ENCODE results near the gene PCIF1. TPM values are rescaled to one million over a fixed set of nuclear protein-coding genes. Genes with fewer than 3 reads are reported as not detected.

Gene PCIF1
- total RNA-seq (10 to 100 TPM; 24.7 to 46.7 (median 32.0) TPM), polyA plus RNA-seq (10 to 100 TPM; 26.0 to 41.3 (median 29.7) TPM)
- long read RNA-seq, donor 1, transcript PCIF1-201 (17 exons, 2,747 nt), result major isoform, 15 of 26 reads
- long read RNA-seq, donor 1, partial matches to known transcripts, result 4 of 26 reads
- long read RNA-seq, donor 1, other reads (novel, unspliced or antisense), result 4 of 26 reads
- long read RNA-seq, donor 2, transcript PCIF1-201 (17 exons, 2,747 nt), result major isoform, 51 of 92 reads
- long read RNA-seq, donor 2, transcript PCIF1-203 (2 exons, 627 nt), result minor isoform, 7 of 92 reads
- long read RNA-seq, donor 2, partial matches to known transcripts, result 15 of 92 reads
- long read RNA-seq, donor 2, other reads (novel, unspliced or antisense), result 19 of 92 reads

- Histone ChIP-seq H3K4me1 (peaks cover 18% of the 10 kb centered on the region), H3K27me3 (ENCODE audit: insufficient read depth in 3 of 3, low read length in 2 of 3) (no peaks in the 10 kb centered on the region), H3K36me3 (ENCODE audit: insufficient read depth in 1 of 2, low read depth in 1 of 2) (peaks cover 6 to 37% of the 10 kb centered on the region in 2 donors), H3K27ac (peak within 1 kb of the TSS; percentile 100), H3K4me3 (peak within 1 kb of the TSS; percentile 97), H3K9me3 (no peaks in the 10 kb centered on the region)
- intact Hi-C loops (cut with DNase I), result loop anchor here (5.0 to 10.0 kb wide), 2 partner anchors 42 to 1380 kb away; partner anchors contain the start of genes CTSA (in 2 of the 2) and NEURL2 (in 2 of the 2)
- ATAC-seq, result peak; percentile 86 to 92 (median 88)
- 0 to 1% (median 1%) methylated on average over 63 to 101 of the region's 102 CpGs for WGBS, 3 donors
- DNase-seq, result peak; percentile 98 to 99
- no peak for TF ChIP-seq CTCF (IDR thresholded peaks at IDR 0.05)
These were observed at the start of gene PCIF1 for GRCh38 chr20:45934586-45935415. Gene PCIF1 (plus strand): TSS chr20:45934683. CDS start chr20:45939000, 4,317 bp downstream.

GRCh38 chr20:45886590-45887345, 47.7 kb upstream of the PCIF1 start:
- intact Hi-C loops (cut with DNase I), result no loop called here
- ATAC-seq (no peak), DNase-seq (no peak)
- Histone ChIP-seq H3K4me3 (no peak overlapping the region), H3K36me3 (ENCODE audit: insufficient read depth in 1 of 2, low read depth in 1 of 2) (peaks cover 0 to 56% of the 10 kb centered on the region in 2 donors), H3K27me3 (ENCODE audit: insufficient read depth in 3 of 3, low read length in 2 of 3) (no peaks in the 10 kb centered on the region), H3K27ac (no peak overlapping the region), H3K4me1 (peaks cover 36% of the 10 kb centered on the region), H3K9me3 (no peaks in the 10 kb centered on the region)
- 76 to 84% (median 81%) methylated on average over 19 of the region's 19 CpGs for WGBS, 3 donors
- no peak for TF ChIP-seq CTCF (IDR thresholded peaks at IDR 0.05)

- Histone ChIP-seq H3K27ac (no peak within 1 kb of the TSS), H3K4me3 (no peak within 1 kb of the TSS), H3K36me3 (ENCODE audit: insufficient read depth in 1 of 2, low read depth in 1 of 2) (peaks cover 0 to 53% of the 10 kb centered on the region in 2 donors), H3K4me1 (peaks cover 37% of the 10 kb centered on the region), H3K9me3 (no peaks in the 10 kb centered on the region), H3K27me3 (ENCODE audit: insufficient read depth in 3 of 3, low read length in 2 of 3) (no peaks in the 10 kb centered on the region)
- 85 to 95% (median 89%) methylated on average over 8 of the region's 8 CpGs for WGBS, 3 donors
- DNase-seq, result no peak
- no peak for ATAC-seq
- intact Hi-C loops (cut with DNase I), result no loop called here
- no peak for TF ChIP-seq CTCF (IDR thresholded peaks at IDR 0.05)
These were observed 47.2 kb upstream of the PCIF1 start, which contains the start of gene SPATA25 for GRCh38 chr20:45887346-45887715. Gene SPATA25 (minus strand): TSS chr20:45887622. CDS start chr20:45887590, 32 bp downstream.

GRCh38 chr20:45888681-45889080, 45.8 kb upstream of the PCIF1 start:
- Histone ChIP-seq H3K4me1 (peaks cover 30% of the 10 kb centered on the region), H3K4me3 (no peak overlapping the region), H3K27ac (no peak overlapping the region), H3K36me3 (ENCODE audit: insufficient read depth in 1 of 2, low read depth in 1 of 2) (peaks cover 0 to 53% of the 10 kb centered on the region in 2 donors), H3K9me3 (no peaks in the 10 kb centered on the region), H3K27me3 (ENCODE audit: insufficient read depth in 3 of 3, low read length in 2 of 3) (no peaks in the 10 kb centered on the region)
- ATAC-seq (no peak), DNase-seq (peak in 1 of 2 donors; percentile 47)
- TF ChIP-seq CTCF (IDR thresholded peaks at IDR 0.05), result no peak
- WGBS, 3 donors, result 68 to 80% (median 73%) methylated on average over 3 of the region's 3 CpGs
- intact Hi-C loops (cut with DNase I), result no loop called here

Measured in psoas muscle (tissue), 8 donors.